Adipocyte (in vitro differentiated cells): Measurements from ENCODE around the gene CDH26.
A peak's percentile ranks its signal among the peaks of the same experiment; 100 is the strongest.

ENCODE experiments used
- DNase-seq: peaks from one replicate; pipeline ENCODE4 v3.0.0-alpha.2; 2015; ENCODE audit warnings: low read depth
- H3K27me3 ChIP-seq: replicated peaks from 2 replicates; pipeline ENCODE4 v1.7.0; 2013; ENCODE audit warnings: mild to moderate bottlenecking, low read length, moderate library complexity; ENCODE audit not compliant: control insufficient read depth, insufficient read depth
- H3K36me3 ChIP-seq: 2 replicates; pipeline ENCODE4 v1.7.0; 2013; ENCODE audit warnings: low read length, mild to moderate bottlenecking, moderate library complexity; ENCODE audit not compliant: control insufficient read depth, insufficient read depth, severe bottlenecking
- H3K4me1 ChIP-seq: 2 replicates; pipeline ENCODE4 v1.7.0; 2013; ENCODE audit warnings: mild to moderate bottlenecking, low read length, moderate library complexity; ENCODE audit not compliant: control insufficient read depth, insufficient read depth
- H3K4me3 ChIP-seq: 2 replicates; pipeline ENCODE4 v1.7.0; 2013; ENCODE audit warnings: mild to moderate bottlenecking, low read length, moderate library complexity
- H3K9ac ChIP-seq: 2 replicates; pipeline ENCODE4 v1.7.0; 2013; ENCODE audit warnings: mild to moderate bottlenecking, low read length, moderate library complexity
- H3K9me3 ChIP-seq: 2 replicates; pipeline ENCODE4 v1.7.0; 2013; ENCODE audit warnings: mild to moderate bottlenecking, low read length, moderate library complexity; ENCODE audit not compliant: control insufficient read depth

Gene CDH26

DNA sequence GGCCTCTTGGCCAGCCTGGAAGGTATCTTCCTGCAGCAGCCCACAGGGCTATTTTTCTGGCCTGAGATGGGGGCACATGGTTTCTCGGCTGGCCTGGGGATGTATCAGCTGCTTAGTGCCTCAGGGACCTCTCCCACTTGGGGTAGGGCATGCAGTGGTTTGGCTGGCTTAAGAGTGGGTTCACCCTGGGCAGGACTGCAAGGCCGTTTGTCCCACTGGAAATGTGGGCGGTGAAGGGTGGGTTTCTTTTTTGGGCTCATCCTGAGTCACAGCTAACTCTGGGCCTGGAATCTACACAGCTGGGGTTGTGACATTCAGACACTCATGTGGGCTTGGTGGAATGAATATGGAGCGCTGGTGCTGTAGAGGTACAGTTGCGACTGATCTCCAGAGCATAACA, 62.0 kb downstream of the CDH26 start:
- Histone ChIP-seq H3K4me3 (no peak overlapping the region), H3K27me3 (no peaks in the 10 kb centered on the region), H3K9me3 (peaks cover 29% of the 10 kb centered on the region), H3K36me3 (no peaks in the 10 kb centered on the region), H3K9ac (no peak overlapping the region), H3K4me1 (no peaks in the 10 kb centered on the region)
- DNase-seq = no peak

DNA sequence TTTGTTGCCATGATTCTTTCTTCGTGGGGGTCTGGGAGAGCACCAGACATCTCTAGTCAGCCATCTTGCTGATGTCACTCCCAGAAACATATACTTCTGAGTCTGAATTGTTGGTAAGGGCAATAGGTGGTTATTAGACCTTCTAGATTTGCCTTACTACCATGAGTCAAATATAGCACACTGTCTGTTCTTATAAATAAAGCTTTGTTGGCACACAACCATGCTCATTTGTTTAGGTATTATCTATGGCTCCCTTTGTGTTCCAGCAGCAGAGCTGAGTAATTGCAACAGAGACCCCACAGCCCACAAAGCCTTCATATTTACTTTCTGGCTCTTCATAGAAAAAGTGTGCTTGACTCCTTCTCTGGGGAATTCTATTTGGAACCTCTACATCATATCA, 62.9 kb downstream of the CDH26 start:
- DNase-seq = no peak
- Histone ChIP-seq H3K9me3 (peaks cover 23% of the 10 kb centered on the region), H3K4me1 (no peaks in the 10 kb centered on the region)

DNA sequence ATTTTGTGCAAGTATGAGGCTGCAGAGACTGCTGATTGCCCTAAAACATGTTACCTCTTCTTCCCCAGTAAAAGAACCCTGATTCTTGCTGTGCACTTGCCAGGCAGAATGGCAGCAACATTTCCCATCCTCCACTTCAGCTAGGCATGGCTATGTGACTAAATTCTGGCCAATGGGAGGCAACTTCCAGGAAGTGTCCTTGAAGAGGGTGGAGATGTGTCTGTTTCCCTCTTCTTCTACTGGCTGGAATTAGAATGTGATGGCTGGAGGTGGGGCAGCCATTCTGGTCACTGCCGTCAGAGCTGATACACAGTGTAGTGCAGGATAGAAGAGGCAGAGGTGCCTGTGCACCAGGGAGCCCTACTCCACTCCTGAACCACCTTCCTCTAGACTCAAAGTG, 64.6 kb downstream of the CDH26 start:
- no peak overlapping the region for H3K4me3 ChIP-seq
- H3K27me3 ChIP-seq = no peaks in the 10 kb centered on the region
- H3K9me3 ChIP-seq = peaks cover 16% of the 10 kb centered on the region
- no peak for DNase-seq
- H3K36me3 ChIP-seq = no peaks in the 10 kb centered on the region
- no peak overlapping the region for H3K9ac ChIP-seq
- H3K4me1 ChIP-seq = no peaks in the 10 kb centered on the region

More for the DNA sequence above, 62.9 kb downstream of the CDH26 start:
- Histone ChIP-seq H3K9ac (no peak overlapping the region), H3K36me3 (no peaks in the 10 kb centered on the region), H3K4me3 (no peak overlapping the region), H3K27me3 (no peaks in the 10 kb centered on the region)

DNA sequence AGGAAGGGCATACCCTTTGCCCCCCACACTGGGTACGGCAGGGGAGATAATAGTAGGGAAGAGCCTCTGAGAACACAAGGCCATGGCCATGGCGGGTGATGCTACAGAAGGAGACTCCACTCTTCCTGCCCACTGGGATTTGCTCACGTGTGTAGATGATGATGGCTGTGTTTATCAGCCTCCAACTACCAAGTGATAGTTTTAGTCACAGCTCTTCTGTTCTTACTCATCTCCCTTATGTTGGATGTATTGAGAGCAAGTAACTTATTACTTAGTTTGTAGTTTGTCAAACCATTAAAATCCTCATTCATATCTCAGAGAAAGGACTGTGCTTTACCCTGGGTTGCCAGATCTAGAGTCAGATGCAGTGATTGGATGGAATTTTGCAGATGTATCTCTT, 66.0 kb downstream of the CDH26 start:
- H3K27me3 ChIP-seq = no peaks in the 10 kb centered on the region
- no peak for DNase-seq
- no peak overlapping the region for H3K9ac ChIP-seq
- H3K36me3 ChIP-seq = no peaks in the 10 kb centered on the region
- H3K4me3 ChIP-seq = no peak overlapping the region
- peaks cover 6% of the 10 kb centered on the region for H3K9me3 ChIP-seq
- no peaks in the 10 kb centered on the region for H3K4me1 ChIP-seq

DNA sequence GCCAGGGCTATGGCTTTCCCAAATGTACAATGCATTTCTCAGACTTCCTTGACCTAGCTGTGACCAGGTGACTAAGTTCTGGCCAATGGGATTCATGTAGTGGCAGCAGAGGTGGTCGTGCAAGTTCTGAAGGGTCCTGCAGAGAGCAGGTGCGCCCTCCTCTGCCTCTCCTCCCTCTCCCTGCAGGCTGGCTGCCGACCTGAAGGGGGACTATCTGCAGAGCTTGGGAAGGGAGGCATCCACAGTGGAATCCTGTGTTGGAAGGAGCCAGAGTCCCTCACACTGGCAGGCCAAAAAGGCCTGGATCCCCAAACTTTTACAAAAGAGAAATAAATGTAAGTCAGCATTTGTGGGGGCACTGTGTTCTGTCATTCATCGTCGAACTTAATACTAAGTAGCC, 66.6 kb downstream of the CDH26 start:
- no peaks in the 10 kb centered on the region for H3K4me1 ChIP-seq
- no peak overlapping the region for H3K4me3 ChIP-seq
- no peaks in the 10 kb centered on the region for H3K36me3 ChIP-seq
- peaks cover 6% of the 10 kb centered on the region for H3K9me3 ChIP-seq
- no peak overlapping the region for H3K9ac ChIP-seq
- DNase-seq = no peak
- H3K27me3 ChIP-seq = no peaks in the 10 kb centered on the region

DNA sequence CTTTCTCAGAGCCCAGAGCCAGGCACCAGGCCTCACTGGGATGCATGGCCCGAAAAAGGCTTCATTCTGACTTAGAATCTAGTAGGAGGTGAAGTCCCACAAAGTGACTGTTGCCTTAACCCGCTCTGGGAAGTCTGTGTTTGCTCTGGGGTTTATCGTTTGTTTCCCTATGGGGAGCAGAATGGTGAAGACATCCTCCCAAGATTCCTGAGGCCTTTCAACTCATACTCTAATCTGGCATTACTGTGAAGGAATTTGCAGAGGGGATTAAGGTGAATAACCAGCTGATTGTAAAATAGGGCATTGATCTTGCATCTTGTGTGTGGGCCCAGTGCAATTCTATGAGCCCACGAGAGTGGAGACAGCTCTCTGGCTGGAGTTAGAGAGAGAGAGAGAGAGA, 67.8 kb downstream of the CDH26 start:
- DNase-seq = no peak
- H3K4me3 ChIP-seq = no peak overlapping the region
- peaks cover 11% of the 10 kb centered on the region for H3K9me3 ChIP-seq
- peaks cover under 1% of the 10 kb centered on the region for H3K27me3 ChIP-seq
- H3K4me1 ChIP-seq = no peaks in the 10 kb centered on the region
- H3K36me3 ChIP-seq = no peaks in the 10 kb centered on the region
- no peak overlapping the region for H3K9ac ChIP-seq

DNA sequence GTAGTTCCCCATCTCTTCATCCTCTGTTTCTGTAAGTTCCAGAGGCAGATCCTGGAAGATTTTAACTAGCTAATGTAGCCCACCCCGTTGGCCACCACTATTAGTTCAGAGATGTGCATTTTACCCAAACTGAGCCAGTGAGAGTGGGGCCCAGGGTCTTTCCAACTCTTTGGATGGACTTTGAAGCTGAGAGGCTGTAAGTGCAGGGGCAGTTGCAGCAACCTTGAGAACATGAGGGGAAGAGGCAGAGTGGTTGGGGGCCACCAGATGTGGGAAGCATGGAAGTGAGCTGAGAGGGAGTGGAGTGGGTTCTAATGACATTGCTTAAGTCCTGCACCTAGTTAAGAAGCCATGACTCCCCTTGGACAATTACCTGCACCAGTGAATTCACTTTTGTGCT, 72.2 kb downstream of the CDH26 start:
- no peaks in the 10 kb centered on the region for H3K36me3 ChIP-seq
- no peak for DNase-seq
- H3K9ac ChIP-seq = no peak overlapping the region
- H3K9me3 ChIP-seq = peaks cover 5% of the 10 kb centered on the region
- peaks cover 3% of the 10 kb centered on the region for H3K27me3 ChIP-seq
- no peak overlapping the region for H3K4me3 ChIP-seq
- peaks cover 19% of the 10 kb centered on the region for H3K4me1 ChIP-seq

DNA sequence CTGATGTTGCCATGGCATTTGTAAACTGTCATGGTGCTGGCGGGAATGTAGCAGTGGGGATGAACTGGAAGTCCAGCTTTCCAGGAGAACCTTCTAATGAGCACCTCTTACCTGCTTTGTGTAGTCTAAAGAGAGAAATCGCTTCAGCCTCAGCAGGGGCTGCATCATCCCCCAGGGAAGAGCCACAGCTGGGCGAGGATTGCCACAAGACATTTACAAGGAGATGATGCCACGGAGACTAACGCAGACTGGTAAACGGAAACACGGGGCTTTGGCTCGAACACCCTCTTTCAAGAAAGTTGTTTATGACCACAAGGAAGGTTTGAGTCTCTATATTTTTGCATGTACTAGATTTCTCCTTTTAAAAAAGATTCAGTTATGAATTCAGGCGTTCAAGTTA, 72.9 kb downstream of the CDH26 start:
- peaks cover 5% of the 10 kb centered on the region for H3K9me3 ChIP-seq
- no peak overlapping the region for H3K4me3 ChIP-seq
- peaks cover 6% of the 10 kb centered on the region for H3K27me3 ChIP-seq
- no peaks in the 10 kb centered on the region for H3K36me3 ChIP-seq
- no peak overlapping the region for H3K9ac ChIP-seq
- H3K4me1 ChIP-seq = peaks cover 19% of the 10 kb centered on the region
- DNase-seq = no peak

DNA sequence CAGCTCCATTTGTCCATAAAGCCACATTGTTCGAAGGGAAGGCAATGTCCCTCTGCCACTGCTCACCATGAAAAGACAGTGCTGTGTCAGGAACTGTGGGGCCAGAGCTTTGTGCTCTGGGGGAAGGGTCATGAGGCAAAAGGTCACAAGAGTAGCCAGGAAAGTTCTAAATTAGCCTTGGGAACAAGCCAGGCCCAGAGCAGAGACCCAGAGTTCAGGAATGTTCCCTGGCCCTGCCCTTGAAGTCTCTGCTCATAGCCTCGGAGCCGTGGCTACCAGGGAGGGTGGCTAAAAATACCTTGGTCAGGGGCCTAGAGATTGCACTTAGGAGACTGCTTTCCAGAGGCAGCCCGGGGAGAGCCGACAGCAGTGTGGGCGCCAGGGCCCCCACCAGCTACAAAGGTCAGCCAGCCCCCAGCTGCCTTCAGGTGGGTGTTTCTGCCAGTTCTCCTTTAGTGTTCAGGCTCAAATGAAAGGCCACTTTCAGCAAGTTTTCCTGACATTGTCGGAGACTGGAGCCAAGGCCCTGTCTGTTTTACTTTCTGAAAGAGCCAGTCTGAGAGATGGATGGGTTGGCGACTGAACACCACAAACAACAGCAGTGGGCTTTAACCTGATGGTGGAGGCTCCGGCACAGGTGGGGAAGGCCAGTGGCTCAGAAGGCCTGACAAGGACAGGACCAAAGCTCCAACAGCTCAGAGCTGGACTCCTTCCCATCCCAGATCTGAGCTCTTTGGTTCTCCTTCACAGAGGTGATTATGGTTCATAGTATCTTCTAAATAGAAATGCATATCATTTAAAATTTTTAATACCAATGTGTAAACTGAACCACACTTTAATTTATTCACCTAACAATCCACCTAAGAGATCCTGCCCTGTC, 76.2 kb downstream of the CDH26 start:
- no peaks in the 10 kb centered on the region for H3K36me3 ChIP-seq

DNA sequence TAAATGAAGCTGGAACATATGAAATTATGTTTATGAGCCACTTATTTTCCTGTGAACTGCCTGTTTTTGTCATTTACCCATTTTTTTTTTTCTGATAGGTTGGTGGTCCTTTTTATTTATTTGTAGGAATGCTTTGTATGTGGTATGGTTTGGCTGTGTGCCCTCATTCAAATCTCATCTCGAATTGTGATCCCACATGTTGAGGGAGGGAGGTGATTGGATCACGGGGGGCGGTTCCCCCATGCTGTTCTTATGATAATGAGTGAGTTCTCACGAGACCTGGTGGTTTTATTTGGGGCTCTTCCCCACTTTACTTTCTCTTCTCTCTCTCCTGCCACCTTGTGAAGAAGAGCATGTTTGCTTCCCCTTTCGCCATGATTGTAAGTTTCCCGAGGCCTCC, 77.3 kb downstream of the CDH26 start:
- DNase-seq = no peak
- Histone ChIP-seq H3K4me3 (no peak overlapping the region), H3K9ac (no peak overlapping the region), H3K4me1 (peaks cover 24% of the 10 kb centered on the region), H3K36me3 (no peaks in the 10 kb centered on the region), H3K27me3 (peaks cover 25% of the 10 kb centered on the region), H3K9me3 (peaks cover 2% of the 10 kb centered on the region)

More for the DNA sequence above, 76.2 kb downstream of the CDH26 start:
- Histone ChIP-seq H3K27me3 (peaks cover 17% of the 10 kb centered on the region), H3K9ac (peak overlapping the region; percentile 30), H3K9me3 (peaks cover 5% of the 10 kb centered on the region), H3K4me1 (peaks cover 24% of the 10 kb centered on the region), H3K4me3 (no peak overlapping the region)
- peak; percentile 11 for DNase-seq

DNA sequence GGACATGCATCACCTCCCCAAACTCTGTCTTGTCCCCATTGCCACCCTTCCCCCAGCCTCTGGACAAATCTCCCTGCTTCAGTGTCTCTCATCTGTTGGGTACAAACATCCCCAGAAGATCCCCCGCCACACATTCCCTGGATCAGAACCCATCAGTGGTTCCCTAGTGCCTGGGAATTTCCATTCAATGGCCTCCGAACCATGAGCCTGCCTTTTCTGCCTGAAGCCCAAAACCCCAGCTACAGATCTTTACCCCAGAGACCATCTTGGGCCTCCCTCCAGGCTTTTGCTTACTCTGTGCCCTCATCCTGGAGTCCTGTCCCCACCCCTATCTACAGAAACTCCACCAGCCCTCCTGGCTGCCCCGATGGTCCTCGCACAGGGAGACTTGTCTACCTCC, 78.1 kb downstream of the CDH26 start:
- no peak for DNase-seq
- Histone ChIP-seq H3K36me3 (no peaks in the 10 kb centered on the region), H3K4me3 (no peak overlapping the region), H3K4me1 (peaks cover 24% of the 10 kb centered on the region), H3K27me3 (peaks cover 21% of the 10 kb centered on the region), H3K9me3 (no peaks in the 10 kb centered on the region), H3K9ac (no peak overlapping the region)
